Measurements from ENCODE around the gene CR2.
"Not testable (repeated sequence)": the region's sequence is repeated elsewhere in the genome, so short reads cannot be mapped to it uniquely, and the experiment has no call there.

DNA sequence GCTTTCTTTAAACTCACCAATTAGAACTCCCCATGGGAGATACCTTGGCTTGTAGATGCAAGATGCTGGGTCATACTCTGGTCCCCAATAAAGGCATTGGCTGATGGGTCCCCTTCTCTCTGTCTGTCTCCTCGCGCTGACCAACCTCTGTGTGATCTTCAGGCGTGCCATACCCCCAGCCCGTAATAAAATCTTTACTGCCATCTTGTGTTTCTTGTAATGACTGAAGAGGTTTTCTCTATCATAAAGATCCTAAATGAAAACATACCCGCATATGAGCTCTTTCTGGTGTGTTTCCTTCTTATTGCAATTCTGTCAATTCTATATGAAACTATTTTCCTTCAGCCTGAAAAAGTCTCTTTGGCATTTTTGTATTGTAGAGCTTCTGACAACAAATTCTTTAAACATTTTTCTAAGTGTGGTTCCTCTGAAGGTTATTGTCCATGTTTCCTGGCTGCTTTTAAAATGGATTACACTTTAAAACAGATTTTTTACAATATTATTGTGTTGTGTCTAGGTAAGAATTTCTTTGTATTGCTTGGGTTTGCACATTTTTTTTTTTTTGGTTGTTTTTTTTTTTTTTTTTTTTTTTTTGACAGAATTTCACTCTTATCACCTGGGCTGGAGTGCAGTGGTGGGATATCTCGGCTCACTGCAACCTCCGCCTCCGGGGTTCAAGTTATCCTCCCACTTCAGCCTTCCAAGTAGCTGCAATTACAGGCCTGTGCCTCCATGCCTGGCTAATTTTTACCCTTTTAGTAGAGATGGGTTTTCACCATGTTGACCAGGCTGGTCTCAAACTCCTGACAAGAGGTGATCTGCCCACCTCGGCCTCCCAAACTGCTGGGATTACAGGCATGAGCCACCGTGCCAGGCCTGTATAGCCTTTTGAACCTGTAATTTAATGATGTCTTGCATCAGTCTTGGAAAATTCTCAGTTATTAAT lies 66.5 kb downstream of the CR2 start:
- TF ChIP-seq CTCF (IDR thresholded peaks at IDR 0.05; ENCODE audit: poor library complexity, severe bottlenecking); EZH2 (IDR thresholded peaks at IDR 0.05; ENCODE audit: borderline replicate concordance, insufficient read depth, low read length, poor library complexity, severe bottlenecking); TAF1 (IDR thresholded peaks at IDR 0.05; ENCODE audit: low read depth); POLR2AphosphoS5 (IDR thresholded peaks at IDR 0.05); RAD21 (conservative IDR thresholded peaks at IDR 0.05); EP300 (conservative IDR thresholded peaks at IDR 0.05; ENCODE audit: poor library complexity, severe bottlenecking); SMC3 (conservative IDR thresholded peaks at IDR 0.05; ENCODE audit: poor library complexity): not testable (repeated sequence)
- TF ChIP-seq, protein P1, sequence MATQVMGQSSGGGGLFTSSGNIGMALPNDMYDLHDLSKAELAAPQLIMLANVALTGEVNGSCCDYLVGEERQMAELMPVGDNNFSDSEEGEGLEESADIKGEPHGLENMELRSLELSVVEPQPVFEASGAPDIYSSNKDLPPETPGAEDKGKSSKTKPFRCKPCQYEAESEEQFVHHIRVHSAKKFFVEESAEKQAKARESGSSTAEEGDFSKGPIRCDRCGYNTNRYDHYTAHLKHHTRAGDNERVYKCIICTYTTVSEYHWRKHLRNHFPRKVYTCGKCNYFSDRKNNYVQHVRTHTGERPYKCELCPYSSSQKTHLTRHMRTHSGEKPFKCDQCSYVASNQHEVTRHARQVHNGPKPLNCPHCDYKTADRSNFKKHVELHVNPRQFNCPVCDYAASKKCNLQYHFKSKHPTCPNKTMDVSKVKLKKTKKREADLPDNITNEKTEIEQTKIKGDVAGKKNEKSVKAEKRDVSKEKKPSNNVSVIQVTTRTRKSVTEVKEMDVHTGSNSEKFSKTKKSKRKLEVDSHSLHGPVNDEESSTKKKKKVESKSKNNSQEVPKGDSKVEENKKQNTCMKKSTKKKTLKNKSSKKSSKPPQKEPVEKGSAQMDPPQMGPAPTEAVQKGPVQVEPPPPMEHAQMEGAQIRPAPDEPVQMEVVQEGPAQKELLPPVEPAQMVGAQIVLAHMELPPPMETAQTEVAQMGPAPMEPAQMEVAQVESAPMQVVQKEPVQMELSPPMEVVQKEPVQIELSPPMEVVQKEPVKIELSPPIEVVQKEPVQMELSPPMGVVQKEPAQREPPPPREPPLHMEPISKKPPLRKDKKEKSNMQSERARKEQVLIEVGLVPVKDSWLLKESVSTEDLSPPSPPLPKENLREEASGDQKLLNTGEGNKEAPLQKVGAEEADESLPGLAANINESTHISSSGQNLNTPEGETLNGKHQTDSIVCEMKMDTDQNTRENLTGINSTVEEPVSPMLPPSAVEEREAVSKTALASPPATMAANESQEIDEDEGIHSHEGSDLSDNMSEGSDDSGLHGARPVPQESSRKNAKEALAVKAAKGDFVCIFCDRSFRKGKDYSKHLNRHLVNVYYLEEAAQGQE (IDR thresholded peaks at IDR 0.05; ENCODE audit: borderline replicate concordance), result not testable (repeated sequence)

Measured in neural cell (in vitro differentiated cells).